ENCODE measurements around the gene PITPNM3.

Gene PITPNM3

GRCh38 chr17:6556121-6557039 is at the start of gene PITPNM3:
TSS of gene PITPNM3 (minus strand) at chr17:6556555. CDS start at chr17:6556406, 149 bp downstream.
- Mint-ChIP-seq H3K27ac (no peak within 1 kb of the TSS), H3K36me3 (ENCODE audit: low read depth) (no peaks in the 10 kb centered on the region), H3K4me1 (peaks cover 41% of the 10 kb centered on the region), H3K27me3 (ENCODE audit: low read depth, poor library complexity) (peaks cover 88% of the 10 kb centered on the region), H3K4me3 (peak within 1 kb of the TSS; percentile 78), H3K9me3 (no peaks in the 10 kb centered on the region)
- peak; percentile 60 for DNase-seq
- TF ChIP-seq, protein P1, sequence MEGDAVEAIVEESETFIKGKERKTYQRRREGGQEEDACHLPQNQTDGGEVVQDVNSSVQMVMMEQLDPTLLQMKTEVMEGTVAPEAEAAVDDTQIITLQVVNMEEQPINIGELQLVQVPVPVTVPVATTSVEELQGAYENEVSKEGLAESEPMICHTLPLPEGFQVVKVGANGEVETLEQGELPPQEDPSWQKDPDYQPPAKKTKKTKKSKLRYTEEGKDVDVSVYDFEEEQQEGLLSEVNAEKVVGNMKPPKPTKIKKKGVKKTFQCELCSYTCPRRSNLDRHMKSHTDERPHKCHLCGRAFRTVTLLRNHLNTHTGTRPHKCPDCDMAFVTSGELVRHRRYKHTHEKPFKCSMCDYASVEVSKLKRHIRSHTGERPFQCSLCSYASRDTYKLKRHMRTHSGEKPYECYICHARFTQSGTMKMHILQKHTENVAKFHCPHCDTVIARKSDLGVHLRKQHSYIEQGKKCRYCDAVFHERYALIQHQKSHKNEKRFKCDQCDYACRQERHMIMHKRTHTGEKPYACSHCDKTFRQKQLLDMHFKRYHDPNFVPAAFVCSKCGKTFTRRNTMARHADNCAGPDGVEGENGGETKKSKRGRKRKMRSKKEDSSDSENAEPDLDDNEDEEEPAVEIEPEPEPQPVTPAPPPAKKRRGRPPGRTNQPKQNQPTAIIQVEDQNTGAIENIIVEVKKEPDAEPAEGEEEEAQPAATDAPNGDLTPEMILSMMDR (IDR thresholded peaks at IDR 0.05) = no peak

GRCh38 chr17:6605142-6605541 is 48.8 kb upstream of the PITPNM3 start:
- no peaks in the 10 kb centered on the region for H3K27me3 Mint-ChIP-seq (ENCODE audit: low read depth, poor library complexity)
- H3K4me1 Mint-ChIP-seq = no peaks in the 10 kb centered on the region
- no peak overlapping the region for H3K27ac Mint-ChIP-seq
- no peak for DNase-seq
- H3K4me3 Mint-ChIP-seq = no peak overlapping the region
- no peaks in the 10 kb centered on the region for H3K9me3 Mint-ChIP-seq
- H3K36me3 Mint-ChIP-seq (ENCODE audit: low read depth) = peaks cover 62% of the 10 kb centered on the region
- TF ChIP-seq, protein P1 (IDR thresholded peaks at IDR 0.05) = no peak

GRCh38 chr17:6603744-6604325 is 47.5 kb upstream of the PITPNM3 start:
- TF ChIP-seq, protein P1 (IDR thresholded peaks at IDR 0.05) = no peak
- H3K27me3 Mint-ChIP-seq (ENCODE audit: low read depth, poor library complexity) = no peaks in the 10 kb centered on the region
- H3K4me1 Mint-ChIP-seq = no peaks in the 10 kb centered on the region
- DNase-seq = no peak
- no peak overlapping the region for H3K4me3 Mint-ChIP-seq
- H3K9me3 Mint-ChIP-seq = no peaks in the 10 kb centered on the region
- no peak overlapping the region for H3K27ac Mint-ChIP-seq
- peaks cover 58% of the 10 kb centered on the region for H3K36me3 Mint-ChIP-seq (ENCODE audit: low read depth)

- DNase-seq = no peak
- Mint-ChIP-seq H3K27me3 (ENCODE audit: low read depth, poor library complexity) (no peaks in the 10 kb centered on the region), H3K27ac (no peak overlapping the region), H3K36me3 (ENCODE audit: low read depth) (peaks cover 53% of the 10 kb centered on the region), H3K4me3 (no peak overlapping the region), H3K4me1 (peaks cover 5% of the 10 kb centered on the region), H3K9me3 (no peaks in the 10 kb centered on the region)
- TF ChIP-seq, protein P1 (IDR thresholded peaks at IDR 0.05) = no peak
Observed at GRCh38 chr17:6602141-6602540, 45.8 kb upstream of the PITPNM3 start.

GRCh38 chr17:6599364-6599763 is 43.0 kb upstream of the PITPNM3 start:
- H3K4me1 Mint-ChIP-seq = peaks cover 5% of the 10 kb centered on the region
- H3K36me3 Mint-ChIP-seq (ENCODE audit: low read depth) = peaks cover 48% of the 10 kb centered on the region
- DNase-seq = no peak
- H3K27me3 Mint-ChIP-seq (ENCODE audit: low read depth, poor library complexity) = no peaks in the 10 kb centered on the region
- no peak overlapping the region for H3K4me3 Mint-ChIP-seq
- no peaks in the 10 kb centered on the region for H3K9me3 Mint-ChIP-seq
- TF ChIP-seq, protein P1 (IDR thresholded peaks at IDR 0.05) = no peak
- peak overlapping the region; percentile 10 for H3K27ac Mint-ChIP-seq
